Subcutaneous adipose tissue (tissue), 4 donors: Measurements from ENCODE around the gene AADAT. TPM values are rescaled to one million over a fixed set of nuclear protein-coding genes. Genes with fewer than 3 reads are reported as not detected.

Source experiments
- total RNA-seq, 4 donors: library from RNA; depleted of rRNA; stranded (reverse); fragments of >200 nt; gene quantifications; one replicate each; pipeline ENCODE4 v1.1.0, GENCODE V29; 2016
- TF ChIP-seq, protein P1 (sequence below): fragments of 450-650 bp; IDR thresholded peaks from one replicate; pipeline ENCODE4 v1.5.1; 2016; ENCODE audit warnings: low read depth, mild to moderate bottlenecking, control low read depth, antibody characterized with exemption, moderate library complexity

Gene AADAT
- total RNA-seq, 4 donors from 2014 or later, result 4.1 to 8.8 (median 5.6) TPM

DNA sequence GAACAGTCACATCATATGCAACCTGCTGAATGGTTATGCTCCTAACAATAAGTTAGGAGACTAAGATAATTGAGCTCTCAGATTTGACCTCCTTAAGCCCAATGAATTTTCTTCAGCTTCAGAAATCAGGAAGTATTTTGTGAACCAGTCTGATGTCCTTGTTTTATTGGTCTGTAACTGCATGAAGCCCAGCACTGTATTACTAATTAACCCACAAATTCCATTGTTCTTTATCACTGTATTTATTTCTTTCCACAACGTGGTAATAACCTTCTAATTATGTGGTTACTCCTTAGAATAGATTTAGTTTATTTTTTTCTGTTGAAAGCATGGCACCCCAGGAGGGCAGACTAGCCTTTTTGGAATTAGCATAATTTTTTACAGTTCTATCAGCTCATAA, 59.6 kb downstream of the AADAT start:
- TF ChIP-seq, protein P1, sequence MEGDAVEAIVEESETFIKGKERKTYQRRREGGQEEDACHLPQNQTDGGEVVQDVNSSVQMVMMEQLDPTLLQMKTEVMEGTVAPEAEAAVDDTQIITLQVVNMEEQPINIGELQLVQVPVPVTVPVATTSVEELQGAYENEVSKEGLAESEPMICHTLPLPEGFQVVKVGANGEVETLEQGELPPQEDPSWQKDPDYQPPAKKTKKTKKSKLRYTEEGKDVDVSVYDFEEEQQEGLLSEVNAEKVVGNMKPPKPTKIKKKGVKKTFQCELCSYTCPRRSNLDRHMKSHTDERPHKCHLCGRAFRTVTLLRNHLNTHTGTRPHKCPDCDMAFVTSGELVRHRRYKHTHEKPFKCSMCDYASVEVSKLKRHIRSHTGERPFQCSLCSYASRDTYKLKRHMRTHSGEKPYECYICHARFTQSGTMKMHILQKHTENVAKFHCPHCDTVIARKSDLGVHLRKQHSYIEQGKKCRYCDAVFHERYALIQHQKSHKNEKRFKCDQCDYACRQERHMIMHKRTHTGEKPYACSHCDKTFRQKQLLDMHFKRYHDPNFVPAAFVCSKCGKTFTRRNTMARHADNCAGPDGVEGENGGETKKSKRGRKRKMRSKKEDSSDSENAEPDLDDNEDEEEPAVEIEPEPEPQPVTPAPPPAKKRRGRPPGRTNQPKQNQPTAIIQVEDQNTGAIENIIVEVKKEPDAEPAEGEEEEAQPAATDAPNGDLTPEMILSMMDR, result no peak

DNA sequence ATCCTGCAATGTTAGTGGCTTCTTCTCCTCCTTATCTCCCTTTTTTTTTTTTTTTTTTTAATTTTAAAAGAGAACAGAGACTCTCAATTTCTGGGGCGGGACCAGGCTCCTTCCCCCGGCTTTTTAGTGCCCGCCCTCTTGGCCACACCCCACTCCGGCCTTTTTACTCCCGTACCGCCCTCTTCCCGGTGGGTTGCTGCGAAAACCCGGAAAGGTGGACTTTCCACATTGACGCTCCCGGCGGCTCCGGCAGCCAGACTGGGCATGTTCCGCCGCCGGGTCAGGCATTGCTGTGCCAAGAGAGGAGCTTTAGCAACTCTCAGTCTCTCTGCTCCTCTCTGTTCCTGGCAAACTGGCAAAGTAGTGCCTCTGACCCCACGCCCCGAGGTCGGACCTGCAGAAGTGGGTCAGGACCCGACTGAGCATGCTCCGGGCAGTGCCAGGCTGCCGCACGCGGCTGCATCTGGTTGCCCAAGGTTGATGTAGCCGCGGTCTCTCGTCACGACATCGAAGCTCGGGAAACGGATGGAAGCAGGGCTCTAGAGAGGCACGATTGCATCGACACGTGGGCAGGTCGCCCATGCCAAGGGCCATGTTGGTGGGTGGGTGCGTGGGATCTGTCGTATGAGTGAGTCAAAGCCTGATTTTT, 62.5 kb downstream of the AADAT start:
- TF ChIP-seq, protein P1, result no peak

- TF ChIP-seq, protein P1, result no peak
Measured at GRCh38 chr4:170026253-170027021, 63.3 kb downstream of the AADAT start, which contains the start of gene MFAP3L. Gene MFAP3L, minus strand, starts transcription at chr4:170026395. Its CDS starts 20,518 bp downstream, at chr4:170005877.

DNA sequence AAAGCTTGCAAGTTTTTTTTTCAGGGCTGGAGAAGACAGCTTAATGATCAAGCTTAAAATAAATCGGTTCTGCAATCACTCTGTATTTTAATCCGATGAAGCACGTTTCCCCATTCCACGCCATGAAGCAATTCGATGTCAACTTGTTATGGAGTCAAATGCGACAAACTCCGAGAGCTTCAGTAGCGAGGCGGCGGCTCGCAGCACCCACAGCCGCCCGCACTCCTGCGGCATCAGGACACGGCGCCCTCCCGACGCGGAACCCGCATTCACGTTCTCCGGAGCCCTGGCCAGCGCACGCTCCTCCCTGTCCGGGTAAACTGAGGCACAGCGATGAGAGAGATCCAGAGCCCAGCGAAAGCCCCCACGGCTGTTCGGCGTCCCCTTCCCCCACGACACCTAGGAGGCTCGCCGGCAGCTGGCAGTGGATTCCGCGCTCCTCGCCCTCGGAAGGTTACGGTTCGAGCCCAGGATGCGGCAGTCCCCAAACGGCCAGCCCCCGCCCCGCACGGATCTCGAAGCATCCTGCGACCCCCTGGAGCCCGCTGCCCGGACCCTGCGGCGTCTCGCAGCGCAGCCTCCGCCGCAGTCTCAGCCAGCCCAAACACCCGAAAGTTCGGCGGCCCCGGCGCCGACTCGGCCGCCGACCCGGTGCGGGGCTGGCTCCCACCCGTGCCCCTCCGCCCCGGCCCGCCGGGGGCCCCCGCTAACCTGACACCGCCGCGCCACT, 64.1 kb downstream of the AADAT start:
- TF ChIP-seq, protein P1, result no peak

DNA sequence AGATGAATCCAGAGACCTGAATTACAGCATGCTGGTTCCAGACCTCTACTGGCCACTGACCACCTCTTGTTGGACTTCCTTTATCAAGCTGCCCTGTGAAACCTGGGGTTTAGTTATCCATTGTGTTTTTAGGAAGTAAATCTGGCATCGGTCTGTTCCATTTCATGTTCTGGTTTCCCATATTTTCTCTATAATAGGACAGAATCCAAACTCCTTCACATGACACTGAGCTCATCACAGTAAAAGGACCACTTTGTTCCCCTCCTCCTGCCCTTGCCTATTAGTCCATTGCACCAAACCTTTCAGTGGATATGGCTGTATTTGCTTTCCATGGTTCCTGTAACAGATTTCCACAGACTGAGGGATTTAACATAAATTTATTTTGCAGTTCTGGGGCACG, 67.5 kb downstream of the AADAT start:
- TF ChIP-seq, protein P1, result no peak

DNA sequence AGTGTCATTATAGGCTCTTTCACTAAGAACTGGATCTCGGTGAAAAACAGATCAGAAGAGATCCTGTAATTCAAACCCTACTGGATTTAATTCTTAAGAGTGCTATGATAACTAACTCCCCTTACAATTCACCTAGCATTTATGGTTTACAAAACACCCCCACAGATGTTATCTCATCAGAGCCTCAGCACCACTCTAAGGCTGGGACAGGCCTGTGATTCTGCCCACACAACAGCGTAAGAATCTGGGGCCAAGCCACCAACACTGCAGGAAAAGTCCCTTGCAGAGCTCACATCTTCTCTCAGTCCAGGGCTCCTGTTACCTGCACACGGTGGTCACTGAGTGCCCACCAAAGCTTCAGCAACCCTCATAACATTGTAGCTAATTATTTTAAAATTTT, 72.5 kb downstream of the AADAT start:
- TF ChIP-seq, protein P1, result no peak

DNA sequence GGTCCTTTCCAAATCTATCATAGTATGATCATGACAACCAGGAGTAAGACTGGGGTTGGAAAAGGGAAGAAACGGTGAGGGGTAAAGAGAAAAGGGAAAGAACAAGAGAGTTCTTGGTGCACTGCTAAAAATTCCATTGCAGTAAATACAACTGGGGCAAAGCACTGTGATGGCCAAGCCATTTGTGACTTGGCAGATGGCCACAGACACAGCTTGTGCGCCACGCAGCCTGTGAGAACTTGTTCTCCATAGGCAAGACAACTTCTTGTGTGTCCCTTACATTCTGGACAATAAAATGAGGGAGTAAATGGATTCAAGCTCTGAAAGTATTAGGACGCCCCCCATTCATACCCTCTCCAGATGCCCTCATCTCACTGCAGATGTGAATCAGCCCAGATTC, 74.5 kb downstream of the AADAT start:
- TF ChIP-seq, protein P1, result no peak
